GM23248 (cell line): ENCODE measurements around the gene KCNJ18.
"Not testable (repeated sequence)": the region's sequence is repeated elsewhere in the genome, so short reads cannot be mapped to it uniquely, and the experiment has no call there.

Experiments used
- EZH2 ChIP-seq: fragments of 200-600 bp; sonication (generic); IDR thresholded peaks from 2 replicates; pipeline ENCODE4 v1.6.1; 2018; ENCODE audit warnings: antibody characterized with exemption, mild to moderate bottlenecking; ENCODE audit not compliant: insufficient read depth, poor library complexity, severe bottlenecking
- EZH2phosphoT487 ChIP-seq: fragments of 200-600 bp; sonication (generic); IDR thresholded peaks from 2 replicates; pipeline ENCODE4 v1.6.1; 2018; ENCODE audit warnings: antibody characterized with exemption, moderate library complexity, mild to moderate bottlenecking, low read depth; ENCODE audit not compliant: insufficient read depth

DNA sequence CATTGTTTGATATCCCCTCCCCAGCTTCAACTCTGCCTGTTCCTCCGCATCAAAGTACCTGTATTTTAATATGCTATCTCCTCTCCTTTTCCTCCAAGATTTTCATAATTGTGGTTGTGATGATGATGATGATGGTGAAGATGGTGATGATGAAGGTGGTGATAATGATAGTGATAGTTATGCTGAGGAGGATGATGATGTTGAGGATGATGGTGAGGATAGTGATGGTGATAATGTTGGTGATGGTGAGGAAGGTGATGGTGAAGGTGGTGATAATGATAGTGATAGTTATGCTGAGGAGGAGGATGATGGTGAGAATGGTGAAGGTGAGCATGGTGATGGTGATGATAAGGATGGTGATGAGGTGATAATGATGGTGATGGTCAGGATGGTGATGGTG lies 42.3 kb upstream of the KCNJ18 start:
- TF ChIP-seq EZH2, EZH2phosphoT487: not testable (repeated sequence)
